Fibroblast of lung (primary cell): ENCODE measurements around the gene HOXC9.

Source experiments
- CTCF ChIP-seq, 2 donors: IDR thresholded peaks in 1 of 2; conservative IDR thresholded peaks in 1 of 2; 1 replicate in 1 of 2; 2 replicates in 1 of 2; pipeline ENCODE4 v1.5.1; 2011 to 2012; ENCODE audit warnings: low read length in 2 of 2, control low read depth in 1 of 2, inconsistent platforms in 1 of 2, low read depth in 1 of 2, mild to moderate bottlenecking in 1 of 2
- EZH2 ChIP-seq: IDR thresholded peaks from 2 replicates; pipeline ENCODE4 v1.5.1; 2012; ENCODE audit warnings: low read length, control low read depth, mild to moderate bottlenecking; ENCODE audit errors: missing control alignments

DNA sequence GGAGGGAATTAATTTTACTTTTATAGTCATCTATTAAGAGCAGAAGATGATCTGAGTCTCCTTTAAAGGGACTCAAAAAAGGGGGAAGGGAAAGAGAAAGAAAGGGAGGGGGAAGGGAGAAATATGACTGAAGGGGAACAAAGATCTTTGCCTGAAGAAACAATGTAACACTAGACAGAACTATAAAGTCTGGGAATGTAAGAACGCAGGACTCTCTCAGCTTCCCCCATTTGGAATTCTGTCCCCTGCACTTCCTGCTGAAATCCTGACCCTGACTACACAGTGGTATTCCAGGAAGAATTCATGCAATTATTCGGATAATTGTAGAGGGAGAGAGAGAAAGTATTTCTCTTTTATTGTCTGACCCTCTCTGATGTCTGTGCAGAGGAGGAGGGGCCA is 35.6 kb upstream of the HOXC9 start:
- TF ChIP-seq CTCF (conservative IDR thresholded peaks at IDR 0.05 in 1 of 2, IDR thresholded peaks at IDR 0.05 in 1 of 2; ENCODE audit: low read depth in 1 of 2, low read length in 2 of 2) (no peak), EZH2 (peak; percentile 58)
